NCI-H1694 treated with DMSO at 0.1 percent for 48 hours (cell line): Measurements from ENCODE around the gene NALF2.

Experiments used
- DNase-seq: peaks from one replicate; lab custom pipeline; 2025; lab: John Stamatoyannopoulos, UW

The NALF2 gene

DNA sequence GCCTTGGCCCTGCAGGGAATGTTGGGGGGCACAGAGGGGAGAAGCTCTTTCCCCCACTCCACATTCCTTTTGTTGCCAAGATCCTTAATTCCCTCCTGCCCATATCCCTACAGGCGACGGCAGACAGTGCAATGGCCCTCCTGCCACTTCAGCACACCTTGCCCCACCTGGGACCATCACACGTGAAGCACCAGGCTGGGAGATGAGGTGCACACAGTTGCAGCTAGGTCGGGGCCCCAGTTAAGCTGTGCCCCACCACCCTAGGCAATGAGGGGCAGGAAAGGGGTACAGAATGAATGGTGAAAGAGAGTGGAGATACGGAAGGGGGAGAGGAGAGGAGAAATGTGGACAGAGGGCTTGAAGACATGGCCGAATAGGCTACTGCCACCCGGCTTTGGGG lies 26.2 kb downstream of the NALF2 start:
- no peak for DNase-seq

- no peak for DNase-seq
Measured at GRCh38 chrX:69531031-69531755, 27.1 kb downstream of the NALF2 start.

DNA sequence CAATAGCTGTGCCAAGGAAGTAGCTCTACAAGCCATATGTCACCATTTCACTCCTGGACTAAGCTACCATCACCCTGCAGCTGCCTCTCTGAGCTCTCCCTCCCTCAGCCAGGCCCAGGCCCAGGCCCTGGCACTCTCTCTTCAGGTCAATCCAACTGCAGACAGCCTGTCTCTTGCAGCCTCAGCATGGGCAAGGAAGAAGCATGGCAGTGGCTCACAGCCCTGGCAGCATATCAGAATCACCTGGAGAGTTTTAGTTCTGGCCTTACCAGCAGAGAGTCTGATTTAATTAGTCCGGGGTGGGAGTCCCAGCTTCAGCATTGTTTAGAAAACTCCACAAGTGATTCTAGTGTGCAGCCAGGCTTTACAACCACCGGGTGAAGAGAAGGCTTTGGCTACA lies 31.5 kb downstream of the NALF2 start:
- peak; percentile 57 for DNase-seq

DNA sequence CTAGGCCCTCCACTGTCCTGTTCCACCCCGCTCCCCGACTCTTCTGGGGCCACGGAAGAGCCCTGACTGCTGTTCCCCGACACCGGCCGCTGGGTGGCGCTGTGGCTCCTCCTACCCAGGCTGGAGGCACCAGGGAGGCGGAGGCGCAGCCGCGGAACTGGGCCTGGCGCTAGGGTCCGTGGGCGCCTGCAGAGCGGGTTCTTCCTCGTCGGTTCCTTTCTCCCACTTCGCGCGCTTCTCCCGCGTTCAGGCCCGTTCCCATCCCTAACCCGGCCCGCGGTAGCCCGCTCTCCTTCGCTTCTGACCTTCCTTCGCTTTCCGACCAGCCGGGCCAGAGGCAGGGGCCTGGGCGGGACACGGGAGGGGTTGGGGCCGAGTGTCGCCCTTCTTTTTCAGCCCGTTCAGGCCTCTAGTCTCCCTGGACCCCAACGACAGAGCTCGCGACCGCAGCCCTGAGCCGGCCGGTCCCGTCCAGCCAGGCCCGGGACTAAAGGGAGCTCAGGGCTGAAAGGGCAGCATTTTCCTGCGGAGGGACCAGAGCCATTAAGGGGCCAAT lies 34.3 kb downstream of the NALF2 start:
- DNase-seq: no peak

- DNase-seq: no peak
Measured at GRCh38 chrX:69539437-69539836, 35.3 kb downstream of the NALF2 start.

DNA sequence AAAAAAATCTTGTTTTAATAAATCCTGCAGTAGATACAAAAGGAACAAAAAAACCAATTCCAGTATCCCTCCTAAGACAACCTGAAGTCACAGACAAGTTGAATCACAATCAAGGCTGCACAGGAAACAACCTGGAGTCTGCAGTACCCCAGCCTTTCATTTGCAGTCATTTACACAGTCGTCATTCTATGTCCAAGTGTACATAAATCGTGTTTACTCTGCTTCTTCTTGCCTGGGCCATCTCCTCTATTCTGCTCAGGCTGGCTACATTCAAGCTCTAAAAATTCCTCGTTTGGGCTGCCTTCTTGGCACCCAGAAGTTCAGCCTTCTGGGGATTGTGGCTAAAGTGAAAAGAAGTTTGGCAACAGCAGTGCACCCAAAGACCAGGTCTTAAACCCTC lies 37.8 kb downstream of the NALF2 start:
- DNase-seq: no peak

DNA sequence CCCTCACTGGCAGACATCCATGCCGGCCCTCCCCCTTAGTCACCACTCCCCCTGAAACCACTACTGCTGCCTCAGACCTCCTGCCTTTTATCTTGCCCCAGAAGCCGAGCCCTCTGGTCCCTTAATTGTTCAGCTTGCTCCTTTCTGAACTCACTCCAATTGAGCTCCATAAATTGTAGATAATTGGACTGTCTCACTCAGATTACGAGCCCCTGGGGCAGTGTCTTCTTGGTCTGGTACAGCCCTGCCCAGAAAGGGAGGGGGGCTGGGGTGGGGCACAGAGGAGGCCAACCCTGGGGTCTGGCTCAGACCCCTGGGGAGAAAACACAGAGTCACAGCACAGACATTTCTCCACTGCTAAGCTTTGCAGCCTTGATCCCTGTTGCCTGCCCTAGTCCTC lies 39.4 kb downstream of the NALF2 start:
- no peak for DNase-seq

DNA sequence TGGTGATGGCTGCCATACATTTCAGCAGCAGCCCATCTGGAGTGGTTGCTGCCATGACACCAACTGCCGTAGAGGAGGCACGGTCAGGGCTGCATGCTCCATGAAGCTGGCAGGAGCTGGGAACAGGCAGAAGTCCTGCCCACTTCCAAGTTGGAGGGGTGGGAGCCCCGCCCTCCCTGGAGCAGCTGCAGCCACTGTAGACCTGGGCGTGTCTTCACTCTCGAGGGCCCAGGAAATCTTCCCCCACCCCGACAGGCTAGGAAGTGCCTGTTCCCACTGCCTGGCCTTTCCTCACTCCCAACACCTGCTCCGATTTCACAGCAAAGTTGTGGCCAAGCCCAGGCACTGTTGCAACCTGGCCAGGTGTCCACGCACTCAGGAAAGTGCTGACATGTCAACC lies 42.3 kb downstream of the NALF2 start:
- no peak for DNase-seq

GRCh38 chrX:69546978-69547377 lies 42.9 kb downstream of the NALF2 start:
- no peak for DNase-seq

DNA sequence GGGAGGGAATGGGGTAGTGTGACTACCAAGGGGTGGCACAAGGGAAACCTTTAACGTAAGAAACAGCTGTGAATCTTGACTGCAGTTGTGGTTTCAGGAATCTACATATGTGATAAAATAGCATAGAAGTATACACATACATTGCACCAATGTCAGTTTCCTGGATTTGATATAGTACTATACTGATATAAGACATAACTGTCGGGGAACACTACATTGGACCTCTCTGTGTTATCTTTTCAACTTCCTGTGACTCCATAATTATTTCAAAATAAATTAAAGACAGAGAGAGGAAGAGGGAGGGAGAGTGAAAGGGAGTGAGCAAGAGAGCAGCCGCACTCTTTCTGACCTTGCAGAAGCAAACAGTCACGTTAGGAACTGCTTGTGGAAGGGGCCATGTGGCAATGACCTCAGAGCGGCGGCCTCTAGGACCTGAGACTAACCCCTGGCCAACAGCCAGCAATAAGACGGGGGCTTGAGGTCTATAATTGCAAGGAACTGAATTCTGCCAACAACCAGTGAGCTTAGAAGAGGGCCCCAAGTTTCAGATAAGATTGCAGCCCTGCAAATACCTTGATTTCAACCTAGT lies 47.4 kb downstream of the NALF2 start:
- no peak for DNase-seq

GRCh38 chrX:69552512-69552911 lies 48.4 kb downstream of the NALF2 start:
- DNase-seq: no peak
